LNCAP (cell line): ENCODE results near the gene GREB1.

ENCODE experiments used
- TF ChIP-seq, protein P1 (sequence below): fragments of 450-650 bp; IDR thresholded peaks from 2 replicates; pipeline ENCODE4 v1.5.1; 2017; ENCODE audit warnings: mild to moderate bottlenecking

GREB1 gene

DNA sequence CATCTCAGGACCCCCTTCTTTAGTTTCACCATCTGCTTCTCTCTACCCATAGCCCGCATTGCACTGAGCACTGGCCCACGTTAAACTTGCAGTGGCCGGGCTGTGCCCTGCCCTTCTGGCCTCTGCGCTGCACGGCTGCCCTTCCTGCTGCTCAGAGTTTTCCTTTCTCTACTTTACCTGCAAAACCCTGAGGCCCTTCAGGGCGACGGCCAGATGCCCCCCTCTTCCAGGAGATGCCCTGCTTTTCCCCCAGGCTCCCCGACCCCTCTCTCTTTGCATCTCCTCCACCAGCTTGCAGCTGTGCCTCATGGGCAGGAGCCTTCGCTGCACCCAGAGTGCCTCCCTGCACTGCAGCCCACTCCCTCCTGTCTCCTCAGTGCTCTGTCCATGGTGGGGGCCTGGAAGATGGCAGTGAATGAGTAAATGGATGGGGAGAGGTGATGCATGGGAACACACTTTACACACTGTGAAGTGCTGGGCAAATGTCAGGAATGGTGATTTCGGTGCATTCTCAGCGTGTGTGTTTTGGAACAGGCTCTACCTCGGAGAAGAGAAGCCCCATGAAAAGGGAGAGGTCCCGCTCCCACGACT is 82.3 kb downstream of the GREB1 start:
- TF ChIP-seq, protein P1, sequence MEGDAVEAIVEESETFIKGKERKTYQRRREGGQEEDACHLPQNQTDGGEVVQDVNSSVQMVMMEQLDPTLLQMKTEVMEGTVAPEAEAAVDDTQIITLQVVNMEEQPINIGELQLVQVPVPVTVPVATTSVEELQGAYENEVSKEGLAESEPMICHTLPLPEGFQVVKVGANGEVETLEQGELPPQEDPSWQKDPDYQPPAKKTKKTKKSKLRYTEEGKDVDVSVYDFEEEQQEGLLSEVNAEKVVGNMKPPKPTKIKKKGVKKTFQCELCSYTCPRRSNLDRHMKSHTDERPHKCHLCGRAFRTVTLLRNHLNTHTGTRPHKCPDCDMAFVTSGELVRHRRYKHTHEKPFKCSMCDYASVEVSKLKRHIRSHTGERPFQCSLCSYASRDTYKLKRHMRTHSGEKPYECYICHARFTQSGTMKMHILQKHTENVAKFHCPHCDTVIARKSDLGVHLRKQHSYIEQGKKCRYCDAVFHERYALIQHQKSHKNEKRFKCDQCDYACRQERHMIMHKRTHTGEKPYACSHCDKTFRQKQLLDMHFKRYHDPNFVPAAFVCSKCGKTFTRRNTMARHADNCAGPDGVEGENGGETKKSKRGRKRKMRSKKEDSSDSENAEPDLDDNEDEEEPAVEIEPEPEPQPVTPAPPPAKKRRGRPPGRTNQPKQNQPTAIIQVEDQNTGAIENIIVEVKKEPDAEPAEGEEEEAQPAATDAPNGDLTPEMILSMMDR = no peak

- TF ChIP-seq, protein P1 = no peak
Measured at GRCh38 chr2:11616851-11617415, 83.1 kb downstream of the GREB1 start.

- TF ChIP-seq, protein P1 = no peak
Measured at GRCh38 chr2:11617527-11617926, 83.7 kb downstream of the GREB1 start.

DNA sequence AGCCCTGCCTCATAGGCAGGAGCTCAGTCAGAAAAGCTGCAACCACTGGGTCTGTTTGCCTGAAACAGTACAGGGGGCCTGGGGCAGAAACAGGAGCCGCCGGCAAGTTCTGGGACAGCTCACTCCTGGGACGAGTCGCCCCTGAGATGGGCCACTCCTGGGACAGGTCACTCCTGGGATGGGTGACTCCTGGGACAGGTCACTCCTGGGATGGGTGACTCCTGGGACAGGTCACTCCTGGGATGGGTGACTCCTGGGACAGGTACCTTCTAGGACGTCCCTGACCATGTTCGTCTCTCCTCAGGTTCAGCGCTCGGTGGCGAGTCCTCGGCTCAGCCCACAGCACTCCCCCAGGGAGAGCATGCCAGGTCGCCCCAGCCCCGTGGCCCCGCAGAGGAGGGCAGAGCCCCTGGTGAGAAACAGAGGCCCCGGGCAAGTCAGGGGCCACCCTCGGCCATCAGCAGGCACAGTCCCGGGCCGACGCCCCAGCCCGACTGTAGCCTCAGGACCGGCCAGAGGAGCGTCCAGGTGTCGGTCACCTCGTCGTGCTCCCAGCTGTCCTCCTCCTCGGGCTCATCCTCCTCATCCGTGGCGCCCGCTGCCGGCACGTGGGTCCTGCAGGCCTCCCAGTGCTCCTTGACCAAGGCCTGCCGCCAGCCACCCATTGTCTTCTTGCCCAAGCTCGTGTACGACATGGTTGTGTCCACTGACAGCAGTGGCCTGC is 84.3 kb downstream of the GREB1 start:
- TF ChIP-seq, protein P1 = no peak

GRCh38 chr2:11618708-11619062 is 84.8 kb downstream of the GREB1 start:
- TF ChIP-seq, protein P1 = no peak

DNA sequence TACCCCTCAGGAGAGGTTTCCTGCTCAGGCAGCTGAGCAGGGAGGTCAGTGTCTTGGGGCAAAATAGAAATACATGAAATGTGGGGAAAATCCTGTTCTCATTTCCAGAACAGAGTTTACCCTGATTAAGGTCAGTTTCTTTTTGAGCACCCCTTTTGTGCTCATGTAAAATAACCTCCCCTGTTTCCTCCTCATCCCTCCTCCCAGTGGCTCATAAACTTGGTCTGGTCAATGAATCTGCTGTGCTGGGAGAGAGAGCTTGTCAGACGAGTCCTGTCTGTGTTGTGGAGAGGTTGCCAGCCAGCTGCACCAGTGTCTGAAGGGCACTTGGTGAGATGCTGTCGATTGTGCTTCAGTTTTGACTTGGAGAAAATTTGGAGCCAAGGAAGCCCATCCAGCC is 87.6 kb downstream of the GREB1 start:
- TF ChIP-seq, protein P1 = no peak

DNA sequence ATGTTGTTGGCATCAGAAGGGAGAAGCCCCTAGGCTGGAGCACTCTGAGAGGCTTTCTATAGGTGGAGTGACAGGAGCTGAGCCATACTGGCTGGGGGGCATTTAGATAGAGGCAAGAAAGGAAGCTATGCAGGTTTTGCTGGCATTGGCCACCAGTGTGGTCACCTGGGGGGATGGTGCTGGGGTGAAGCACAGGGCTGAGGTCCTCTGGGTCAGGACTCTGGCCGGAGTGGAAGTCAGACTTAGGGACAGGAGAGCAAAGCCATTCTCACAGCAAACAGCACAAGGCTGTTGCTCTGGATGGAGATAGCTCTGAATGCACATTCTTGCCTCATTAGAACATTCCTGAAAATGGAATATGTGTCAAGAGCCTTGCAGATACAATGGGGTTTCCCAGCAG is 88.8 kb downstream of the GREB1 start:
- TF ChIP-seq, protein P1 = no peak
